Measurements from ENCODE around the gene NOSTRIN.

The NOSTRIN gene

DNA sequence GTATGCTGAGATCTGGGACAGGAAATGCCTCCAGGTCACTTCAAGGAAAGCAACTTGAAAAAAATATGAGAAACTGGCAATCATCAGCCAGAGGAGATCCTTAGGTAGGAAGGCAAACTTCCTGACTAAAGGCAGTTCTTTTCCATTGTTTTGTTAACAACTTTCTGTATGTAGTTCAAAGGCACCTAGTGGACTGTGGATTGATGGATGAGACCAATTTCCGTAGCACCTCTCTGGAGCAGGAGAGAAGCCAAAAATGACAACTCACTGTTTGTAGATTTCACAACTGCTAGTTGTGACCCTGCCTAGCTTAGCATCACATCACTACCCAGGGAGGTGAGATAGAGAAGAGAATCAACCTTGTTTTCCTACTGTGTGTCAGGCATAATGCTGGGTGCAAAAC lies 21.8 kb upstream of the NOSTRIN start:
- DNase-seq (ENCODE audit: low read depth): no peak
- no peak overlapping the region for H3K4me3 ChIP-seq (ENCODE audit: low read length)
- TF ChIP-seq, protein P1, sequence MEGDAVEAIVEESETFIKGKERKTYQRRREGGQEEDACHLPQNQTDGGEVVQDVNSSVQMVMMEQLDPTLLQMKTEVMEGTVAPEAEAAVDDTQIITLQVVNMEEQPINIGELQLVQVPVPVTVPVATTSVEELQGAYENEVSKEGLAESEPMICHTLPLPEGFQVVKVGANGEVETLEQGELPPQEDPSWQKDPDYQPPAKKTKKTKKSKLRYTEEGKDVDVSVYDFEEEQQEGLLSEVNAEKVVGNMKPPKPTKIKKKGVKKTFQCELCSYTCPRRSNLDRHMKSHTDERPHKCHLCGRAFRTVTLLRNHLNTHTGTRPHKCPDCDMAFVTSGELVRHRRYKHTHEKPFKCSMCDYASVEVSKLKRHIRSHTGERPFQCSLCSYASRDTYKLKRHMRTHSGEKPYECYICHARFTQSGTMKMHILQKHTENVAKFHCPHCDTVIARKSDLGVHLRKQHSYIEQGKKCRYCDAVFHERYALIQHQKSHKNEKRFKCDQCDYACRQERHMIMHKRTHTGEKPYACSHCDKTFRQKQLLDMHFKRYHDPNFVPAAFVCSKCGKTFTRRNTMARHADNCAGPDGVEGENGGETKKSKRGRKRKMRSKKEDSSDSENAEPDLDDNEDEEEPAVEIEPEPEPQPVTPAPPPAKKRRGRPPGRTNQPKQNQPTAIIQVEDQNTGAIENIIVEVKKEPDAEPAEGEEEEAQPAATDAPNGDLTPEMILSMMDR (conservative IDR thresholded peaks at IDR 0.05; ENCODE audit: low read depth, low read length): no peak

DNA sequence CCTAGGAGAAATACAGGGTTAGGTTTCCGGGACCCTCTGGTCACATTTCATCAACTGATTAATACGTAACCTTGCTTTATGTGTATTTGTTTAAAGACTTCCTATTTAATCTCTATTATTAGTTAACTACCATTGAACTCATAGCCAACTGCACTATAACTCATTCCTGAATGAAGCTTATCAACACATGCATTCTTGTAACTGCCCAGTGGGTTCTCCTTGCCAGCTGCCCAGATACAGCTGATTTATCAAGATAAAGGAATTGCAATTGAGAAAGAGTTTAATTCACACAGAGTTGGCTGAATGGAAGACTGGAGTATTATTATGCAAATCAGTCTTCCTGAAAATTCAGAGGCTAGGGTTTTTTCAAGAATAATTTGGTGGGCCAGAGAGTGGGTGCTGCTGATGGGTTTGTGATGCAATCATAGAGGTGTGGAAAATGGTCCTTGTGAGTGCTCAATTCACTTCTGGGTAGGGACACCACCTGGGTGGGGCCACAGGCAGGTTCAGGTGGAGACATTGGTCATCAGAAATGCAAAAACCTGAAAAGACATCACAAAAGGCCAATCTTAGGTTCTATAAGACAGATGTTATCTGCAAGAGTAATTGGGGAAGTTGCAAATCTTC lies 21.1 kb upstream of the NOSTRIN start:
- TF ChIP-seq, protein P1 (conservative IDR thresholded peaks at IDR 0.05; ENCODE audit: low read depth, low read length): no peak
- H3K4me3 ChIP-seq (ENCODE audit: low read length): no peak overlapping the region
- no peak for DNase-seq (ENCODE audit: low read depth)

DNA sequence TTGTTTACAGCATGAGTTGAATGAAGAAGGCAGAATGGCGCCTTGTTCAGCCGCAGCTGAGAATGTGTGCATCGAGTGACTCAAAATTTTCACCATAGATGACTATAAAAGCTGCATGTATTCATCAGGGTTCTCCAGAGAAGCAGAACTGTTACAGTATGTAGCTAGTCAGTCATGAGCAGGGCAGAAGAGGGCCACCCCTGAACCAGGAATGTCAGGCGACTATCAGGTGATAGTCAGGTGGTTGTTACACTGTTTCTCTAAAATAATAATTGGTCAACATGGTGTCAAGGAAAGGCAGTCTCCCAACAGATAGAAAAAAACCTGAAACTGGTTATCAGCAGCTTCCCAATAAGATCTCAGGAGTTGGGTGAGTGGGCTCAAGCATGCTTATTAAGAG lies 20.2 kb upstream of the NOSTRIN start:
- no peak for DNase-seq (ENCODE audit: low read depth)
- H3K4me3 ChIP-seq (ENCODE audit: low read length): no peak overlapping the region
- TF ChIP-seq, protein P1 (conservative IDR thresholded peaks at IDR 0.05; ENCODE audit: low read depth, low read length): no peak

DNA sequence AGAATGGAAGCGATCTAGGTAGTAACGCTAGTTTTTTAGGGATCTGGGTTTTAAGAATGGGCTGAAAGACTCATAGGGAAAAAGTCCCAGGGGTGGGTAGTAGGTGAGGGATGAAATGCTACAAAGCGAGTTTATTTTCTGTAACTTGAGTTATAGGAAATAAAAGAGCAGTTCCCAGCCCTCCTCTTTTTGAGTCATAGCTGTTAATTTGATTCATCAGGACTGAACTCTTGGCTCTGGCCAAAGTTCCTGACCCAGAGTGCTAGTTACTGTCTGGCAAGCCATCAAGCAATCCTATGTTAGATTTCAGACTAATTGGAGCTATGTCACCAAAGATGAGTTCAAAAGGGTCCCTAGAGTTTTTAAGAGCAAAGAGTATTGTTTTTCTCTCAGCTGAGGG lies 17.4 kb upstream of the NOSTRIN start:
- TF ChIP-seq, protein P1 (conservative IDR thresholded peaks at IDR 0.05; ENCODE audit: low read depth, low read length): no peak
- DNase-seq (ENCODE audit: low read depth): no peak
- no peak overlapping the region for H3K4me3 ChIP-seq (ENCODE audit: low read length)

DNA sequence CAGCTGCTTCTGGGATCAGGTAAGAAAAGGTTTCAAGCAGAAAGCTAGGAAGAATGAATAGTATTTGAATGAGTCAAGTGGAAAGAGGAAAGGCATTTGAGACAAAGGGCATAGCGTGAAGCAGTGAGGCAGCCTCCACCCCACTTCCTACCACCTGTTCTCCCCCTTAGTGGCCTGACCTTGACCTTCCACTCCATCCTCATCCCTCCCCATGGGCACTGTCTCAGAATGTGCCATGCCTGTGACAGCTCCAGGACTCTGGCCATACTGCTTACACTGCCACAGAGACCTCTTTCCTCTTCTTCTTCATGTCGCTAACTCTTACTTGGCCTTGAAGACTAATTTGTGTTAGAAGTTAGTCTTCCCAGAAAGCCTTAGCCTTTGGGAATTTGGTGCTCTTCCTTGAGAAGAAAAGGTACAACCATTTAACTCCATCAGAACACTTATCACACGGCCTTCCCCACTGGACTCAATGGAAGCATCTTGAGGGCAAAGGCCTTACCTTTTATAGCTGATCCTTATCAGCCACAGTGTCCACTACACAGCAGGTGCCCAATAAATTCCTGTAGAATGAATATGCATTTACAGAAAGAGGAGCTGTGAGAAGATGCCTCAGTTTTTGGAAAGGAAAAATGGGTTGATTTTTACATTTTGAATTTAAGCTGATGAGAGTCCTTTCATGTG lies 15.2 kb upstream of the NOSTRIN start:
- DNase-seq (ENCODE audit: low read depth): no peak
- TF ChIP-seq, protein P1 (conservative IDR thresholded peaks at IDR 0.05; ENCODE audit: low read depth, low read length): no peak
- no peak overlapping the region for H3K4me3 ChIP-seq (ENCODE audit: low read length)

DNA sequence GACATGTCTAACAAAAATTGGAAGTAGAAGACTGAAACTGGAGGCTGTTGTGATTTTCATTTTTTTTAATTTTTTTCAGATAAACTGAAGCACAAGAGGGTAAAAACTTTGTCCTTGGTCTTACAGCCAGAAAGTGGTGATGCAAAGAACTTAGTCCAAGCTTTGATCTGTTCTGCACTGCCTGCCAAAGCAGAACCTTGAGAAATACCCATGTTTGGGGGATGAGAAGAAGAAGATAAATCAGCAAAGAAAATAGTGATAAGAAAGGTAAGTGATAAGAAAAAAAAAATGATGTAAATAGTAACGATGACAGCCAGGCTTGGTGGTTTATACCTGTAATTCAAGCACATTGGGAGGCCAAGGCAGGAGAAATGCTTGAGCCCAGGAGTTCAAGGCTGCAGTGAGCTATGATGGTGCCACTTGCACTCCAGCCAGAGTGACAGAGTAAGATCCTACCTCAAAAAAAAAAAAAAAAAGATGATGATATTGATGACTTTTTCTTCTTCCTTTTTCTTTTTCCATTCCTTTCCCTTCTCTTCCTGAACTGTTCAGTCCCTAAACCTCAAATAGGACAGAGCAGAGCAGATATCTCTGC lies 14.6 kb upstream of the NOSTRIN start:
- no peak for DNase-seq (ENCODE audit: low read depth)
- TF ChIP-seq, protein P1 (conservative IDR thresholded peaks at IDR 0.05; ENCODE audit: low read depth, low read length): no peak
- H3K4me3 ChIP-seq (ENCODE audit: low read length): no peak overlapping the region

DNA sequence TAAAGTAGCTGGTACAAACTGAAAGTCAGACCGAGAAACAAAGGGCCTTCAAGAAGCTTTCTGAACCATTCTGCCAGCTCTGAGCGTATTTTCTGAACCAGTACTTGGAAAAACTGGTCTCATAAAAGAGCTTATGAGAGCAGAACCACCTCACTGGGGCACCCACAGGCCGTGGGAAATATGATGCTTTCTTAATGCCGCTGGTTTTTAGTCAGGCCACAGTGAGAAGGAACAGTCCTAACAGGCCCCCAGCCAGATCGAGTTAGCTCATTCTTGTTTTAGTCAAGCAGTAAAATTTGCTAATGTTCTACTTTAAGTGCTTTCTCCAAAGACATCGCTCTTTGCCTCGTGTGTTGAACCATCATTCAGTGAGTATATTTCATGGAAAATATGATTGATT lies 12.7 kb upstream of the NOSTRIN start:
- H3K4me3 ChIP-seq (ENCODE audit: low read length): no peak overlapping the region
- DNase-seq (ENCODE audit: low read depth): no peak
- TF ChIP-seq, protein P1 (conservative IDR thresholded peaks at IDR 0.05; ENCODE audit: low read depth, low read length): no peak

Data from retinal pigment epithelial cell (primary cell).